ENCODE data around the gene TNIK.

DNA sequence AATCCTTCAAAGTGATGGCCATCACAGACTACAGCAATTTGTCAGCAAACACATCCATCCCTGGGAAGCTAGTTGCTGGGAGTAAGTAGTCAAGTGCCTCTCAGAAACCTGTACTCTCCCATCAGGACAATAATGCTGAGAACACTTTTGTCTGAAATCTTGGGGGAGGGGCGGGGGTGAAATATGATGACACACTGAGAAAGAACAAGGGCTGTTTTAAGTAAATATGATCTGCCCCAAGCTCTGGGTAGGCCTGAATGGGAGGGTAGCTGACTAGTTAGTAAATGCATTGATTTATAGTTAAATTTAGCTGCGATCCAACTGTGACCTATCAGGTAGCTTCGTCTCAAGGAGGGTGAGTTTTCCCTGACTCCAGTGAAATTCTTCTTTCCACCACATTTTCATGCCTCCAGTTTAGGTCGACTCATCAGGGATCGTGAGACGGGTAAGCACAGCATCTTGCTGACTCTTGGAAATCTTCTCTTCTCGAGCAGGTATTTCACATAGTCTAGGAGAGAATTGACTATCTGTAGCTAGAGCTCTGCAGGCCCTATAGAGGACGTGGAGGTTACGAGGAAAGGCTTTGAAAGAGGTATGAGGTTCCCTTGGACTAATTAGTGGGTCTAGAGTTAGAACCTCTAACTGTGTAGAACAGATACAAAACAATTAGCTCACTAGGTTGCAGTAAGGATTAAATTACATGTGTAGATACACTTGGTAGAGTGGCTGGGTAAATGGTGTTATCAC lies 220.3 kb downstream of the TNIK start:
- TF ChIP-seq GABPA (IDR thresholded peaks at IDR 0.05; ENCODE audit: low read depth) (no peak), RCOR1 (IDR thresholded peaks at IDR 0.05; ENCODE audit: low read length) (no peak), MXI1 (IDR thresholded peaks at IDR 0.05; ENCODE audit: low read depth, low read length) (no peak), POLR2AphosphoS5 (IDR thresholded peaks at IDR 0.05; ENCODE audit: low read depth, low read length) (no peak), EZH2phosphoT487 (IDR thresholded peaks at IDR 0.05; ENCODE audit: borderline replicate concordance, low read depth) (no peak), TAF1 (IDR thresholded peaks at IDR 0.05; ENCODE audit: borderline replicate concordance, low read depth, low read length) (no peak), TEAD4 (IDR thresholded peaks at IDR 0.05; ENCODE audit: borderline replicate concordance, insufficient read depth) (no peak)
- TF ChIP-seq, protein P1, sequence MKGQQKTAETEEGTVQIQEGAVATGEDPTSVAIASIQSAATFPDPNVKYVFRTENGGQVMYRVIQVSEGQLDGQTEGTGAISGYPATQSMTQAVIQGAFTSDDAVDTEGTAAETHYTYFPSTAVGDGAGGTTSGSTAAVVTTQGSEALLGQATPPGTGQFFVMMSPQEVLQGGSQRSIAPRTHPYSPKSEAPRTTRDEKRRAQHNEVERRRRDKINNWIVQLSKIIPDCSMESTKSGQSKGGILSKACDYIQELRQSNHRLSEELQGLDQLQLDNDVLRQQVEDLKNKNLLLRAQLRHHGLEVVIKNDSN (IDR thresholded peaks at IDR 0.05; ENCODE audit: borderline replicate concordance, low read depth) = no peak
- TF ChIP-seq, protein P2, sequence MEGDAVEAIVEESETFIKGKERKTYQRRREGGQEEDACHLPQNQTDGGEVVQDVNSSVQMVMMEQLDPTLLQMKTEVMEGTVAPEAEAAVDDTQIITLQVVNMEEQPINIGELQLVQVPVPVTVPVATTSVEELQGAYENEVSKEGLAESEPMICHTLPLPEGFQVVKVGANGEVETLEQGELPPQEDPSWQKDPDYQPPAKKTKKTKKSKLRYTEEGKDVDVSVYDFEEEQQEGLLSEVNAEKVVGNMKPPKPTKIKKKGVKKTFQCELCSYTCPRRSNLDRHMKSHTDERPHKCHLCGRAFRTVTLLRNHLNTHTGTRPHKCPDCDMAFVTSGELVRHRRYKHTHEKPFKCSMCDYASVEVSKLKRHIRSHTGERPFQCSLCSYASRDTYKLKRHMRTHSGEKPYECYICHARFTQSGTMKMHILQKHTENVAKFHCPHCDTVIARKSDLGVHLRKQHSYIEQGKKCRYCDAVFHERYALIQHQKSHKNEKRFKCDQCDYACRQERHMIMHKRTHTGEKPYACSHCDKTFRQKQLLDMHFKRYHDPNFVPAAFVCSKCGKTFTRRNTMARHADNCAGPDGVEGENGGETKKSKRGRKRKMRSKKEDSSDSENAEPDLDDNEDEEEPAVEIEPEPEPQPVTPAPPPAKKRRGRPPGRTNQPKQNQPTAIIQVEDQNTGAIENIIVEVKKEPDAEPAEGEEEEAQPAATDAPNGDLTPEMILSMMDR (IDR thresholded peaks at IDR 0.05) = no peak
- TF ChIP-seq, protein P3, sequence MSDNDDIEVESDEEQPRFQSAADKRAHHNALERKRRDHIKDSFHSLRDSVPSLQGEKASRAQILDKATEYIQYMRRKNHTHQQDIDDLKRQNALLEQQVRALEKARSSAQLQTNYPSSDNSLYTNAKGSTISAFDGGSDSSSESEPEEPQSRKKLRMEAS (IDR thresholded peaks at IDR 0.05; ENCODE audit: low read depth) = no peak
